MM.1S (cell line): Measurements from ENCODE around the gene EXOSC10.
"Not testable (repeated sequence)": the region's sequence is repeated elsewhere in the genome, so short reads cannot be mapped to it uniquely, and the experiment has no call there.

Experiments used
- DNase-seq: peaks from one replicate; pipeline ENCODE4 v3.0.0-alpha.2; 2015
- H2AFZ ChIP-seq: fragments of 300-600 bp; sonication (generic); 2 replicates; pipeline ENCODE4 v1.6.0; 2016; ENCODE audit warnings: antibody characterized with exemption, low read length
- H3F3A ChIP-seq: fragments of 300-600 bp; sonication (generic); 2 replicates; pipeline ENCODE4 v1.6.1; 2016; ENCODE audit warnings: mild to moderate bottlenecking, antibody characterized with exemption, low read length, moderate library complexity, mixed read lengths; ENCODE audit not compliant: insufficient read depth
- H3K27ac ChIP-seq: fragments of 300-600 bp; sonication (generic); 2 replicates; pipeline ENCODE4 v1.5.1; 2016; ENCODE audit warnings: mild to moderate bottlenecking, low read length
- H3K27me3 ChIP-seq: fragments of 300-600 bp; sonication (generic); replicated peaks from 2 replicates; pipeline ENCODE4 v1.6.0; 2016; ENCODE audit warnings: low read length; ENCODE audit not compliant: insufficient read depth
- H3K36me3 ChIP-seq: fragments of 300-600 bp; sonication (generic); replicated peaks from 2 replicates; pipeline ENCODE4 v1.6.1; 2016; ENCODE audit warnings: mild to moderate bottlenecking, low read length, mixed read lengths; ENCODE audit not compliant: insufficient read depth
- H3K4me1 ChIP-seq: fragments of 300-600 bp; sonication (generic); 2 replicates; pipeline ENCODE4 v1.6.1; 2016; ENCODE audit warnings: low read length, mixed read lengths
- H3K4me2 ChIP-seq: fragments of 300-600 bp; sonication (generic); 2 replicates; pipeline ENCODE4 v1.6.0; 2016; ENCODE audit warnings: low read depth, low read length
- H3K4me3 ChIP-seq: fragments of 300-600 bp; sonication (generic); 2 replicates; pipeline ENCODE4 v1.5.1; 2016; ENCODE audit warnings: low read length, mixed read lengths
- H3K79me2 ChIP-seq: fragments of 300-600 bp; sonication (generic); 2 replicates; pipeline ENCODE4 v1.6.1; 2016; ENCODE audit warnings: mixed run types, low read length, mixed read lengths
- H3K9ac ChIP-seq: fragments of 300-600 bp; sonication (generic); 2 replicates; pipeline ENCODE4 v1.6.1; 2016; ENCODE audit warnings: low read length, mixed read lengths
- H3K9me2 ChIP-seq: fragments of 300-600 bp; sonication (generic); replicated peaks from 2 replicates; pipeline ENCODE4 v1.6.1; 2016; ENCODE audit warnings: mild to moderate bottlenecking, low read length, mixed read lengths; ENCODE audit not compliant: insufficient read depth
- H3K9me3 ChIP-seq: fragments of 300-600 bp; sonication (generic); replicated peaks from 2 replicates; pipeline ENCODE4 v1.6.1; 2016; ENCODE audit warnings: mild to moderate bottlenecking, low read length, mixed read lengths; ENCODE audit not compliant: insufficient read depth
- H4K20me1 ChIP-seq: fragments of 300-600 bp; sonication (generic); 2 replicates; pipeline ENCODE4 v1.6.1; 2016; ENCODE audit warnings: mild to moderate bottlenecking, low read length, moderate library complexity, mixed read lengths; ENCODE audit not compliant: insufficient read depth
- EZH2 ChIP-seq: fragments of 300-600 bp; sonication (generic); optimal IDR thresholded peaks from 2 replicates; pipeline ENCODE3; 2017; ENCODE audit warnings: low read depth, mild to moderate bottlenecking, antibody characterized with exemption, low read length, mixed read lengths
- EZH2phosphoT487 ChIP-seq: fragments of 300-600 bp; sonication (generic); IDR thresholded peaks from 2 replicates; pipeline ENCODE4 v1.6.1; 2018; ENCODE audit warnings: antibody characterized with exemption, low read length
- TF ChIP-seq, protein P1 (sequence below): fragments of 300-600 bp; sonication (generic); IDR thresholded peaks from 2 replicates; pipeline ENCODE4 v1.5.1; 2016; ENCODE audit warnings: antibody characterized with exemption, low read length, mixed read lengths

The EXOSC10 gene

DNA sequence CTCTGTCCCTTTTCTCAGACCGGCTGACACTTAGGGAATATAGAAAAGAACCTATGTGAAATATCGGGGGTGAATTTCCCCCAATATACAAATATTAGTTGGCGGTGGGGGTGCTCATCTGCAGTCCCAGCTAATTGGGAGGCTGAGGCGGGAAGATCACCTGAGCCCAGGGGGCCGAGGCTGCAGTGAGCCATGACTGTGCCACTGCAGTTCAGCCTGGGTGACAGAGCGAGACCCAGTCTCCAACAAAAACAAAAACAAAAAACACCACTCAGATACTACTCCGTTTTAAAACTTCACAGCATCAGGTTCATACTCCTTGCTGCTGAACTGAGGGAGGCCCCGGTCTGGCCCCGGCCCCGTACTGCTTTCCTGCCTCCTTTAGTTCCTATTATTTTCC, 5.9 kb upstream of the EXOSC10 start:
- Histone ChIP-seq H3K9ac (no peak overlapping the region), H3K4me3 (no peak overlapping the region), H2AFZ (no peak overlapping the region), H4K20me1 (no peaks in the 10 kb centered on the region), H3K79me2 (no peaks in the 10 kb centered on the region), H3K4me1 (no peaks in the 10 kb centered on the region), H3F3A (no peaks in the 10 kb centered on the region), H3K9me2 (no peaks in the 10 kb centered on the region), H3K27me3 (no peaks in the 10 kb centered on the region), H3K36me3 (peaks cover 3% of the 10 kb centered on the region; the same call in 1 of the 2 replicates), H3K4me2 (no peak overlapping the region), H3K27ac (no peak overlapping the region), H3K9me3 (no peaks in the 10 kb centered on the region)
- DNase-seq: no peak
- TF ChIP-seq EZH2 (no peak), EZH2phosphoT487 (no peak)

DNA sequence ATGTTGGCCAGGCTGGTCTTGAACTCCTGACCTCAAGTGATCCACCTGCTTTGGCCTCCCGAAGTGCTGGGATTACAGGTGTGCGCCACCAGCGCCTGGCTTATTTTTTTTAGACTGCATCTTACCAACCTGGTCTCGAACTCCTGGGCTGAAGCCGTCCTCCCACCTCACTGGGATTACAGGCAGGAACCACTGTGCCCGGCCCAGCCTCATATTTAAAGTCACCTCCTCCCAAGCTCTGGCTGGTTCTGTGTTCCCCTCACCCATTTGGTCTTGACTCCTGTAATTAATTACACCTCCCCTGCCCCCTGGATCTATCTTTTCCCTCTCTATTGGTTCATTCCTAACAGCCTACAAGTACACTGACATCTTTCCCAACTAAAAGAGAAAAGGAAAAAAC, 1.7 kb upstream of the EXOSC10 start:
- Histone ChIP-seq H3K27ac (no peak overlapping the region), H3K9me2 (no peaks in the 10 kb centered on the region), H3K9me3 (no peaks in the 10 kb centered on the region), H3K4me1 (peaks cover 6% of the 10 kb centered on the region), H4K20me1 (no peaks in the 10 kb centered on the region), H3K4me2 (no peak overlapping the region), H3K4me3 (no peak overlapping the region), H3K27me3 (no peaks in the 10 kb centered on the region), H3F3A (no peaks in the 10 kb centered on the region), H3K79me2 (peaks cover 26% of the 10 kb centered on the region), H2AFZ (no peak overlapping the region), H3K36me3 (no peaks in the 10 kb centered on the region; the same call in 1 of the 2 replicates), H3K9ac (no peak overlapping the region)
- no peak for TF ChIP-seq EZH2
- no peak for TF ChIP-seq EZH2phosphoT487
- TF ChIP-seq, protein P1, sequence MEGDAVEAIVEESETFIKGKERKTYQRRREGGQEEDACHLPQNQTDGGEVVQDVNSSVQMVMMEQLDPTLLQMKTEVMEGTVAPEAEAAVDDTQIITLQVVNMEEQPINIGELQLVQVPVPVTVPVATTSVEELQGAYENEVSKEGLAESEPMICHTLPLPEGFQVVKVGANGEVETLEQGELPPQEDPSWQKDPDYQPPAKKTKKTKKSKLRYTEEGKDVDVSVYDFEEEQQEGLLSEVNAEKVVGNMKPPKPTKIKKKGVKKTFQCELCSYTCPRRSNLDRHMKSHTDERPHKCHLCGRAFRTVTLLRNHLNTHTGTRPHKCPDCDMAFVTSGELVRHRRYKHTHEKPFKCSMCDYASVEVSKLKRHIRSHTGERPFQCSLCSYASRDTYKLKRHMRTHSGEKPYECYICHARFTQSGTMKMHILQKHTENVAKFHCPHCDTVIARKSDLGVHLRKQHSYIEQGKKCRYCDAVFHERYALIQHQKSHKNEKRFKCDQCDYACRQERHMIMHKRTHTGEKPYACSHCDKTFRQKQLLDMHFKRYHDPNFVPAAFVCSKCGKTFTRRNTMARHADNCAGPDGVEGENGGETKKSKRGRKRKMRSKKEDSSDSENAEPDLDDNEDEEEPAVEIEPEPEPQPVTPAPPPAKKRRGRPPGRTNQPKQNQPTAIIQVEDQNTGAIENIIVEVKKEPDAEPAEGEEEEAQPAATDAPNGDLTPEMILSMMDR: no peak
- no peak for DNase-seq

DNA sequence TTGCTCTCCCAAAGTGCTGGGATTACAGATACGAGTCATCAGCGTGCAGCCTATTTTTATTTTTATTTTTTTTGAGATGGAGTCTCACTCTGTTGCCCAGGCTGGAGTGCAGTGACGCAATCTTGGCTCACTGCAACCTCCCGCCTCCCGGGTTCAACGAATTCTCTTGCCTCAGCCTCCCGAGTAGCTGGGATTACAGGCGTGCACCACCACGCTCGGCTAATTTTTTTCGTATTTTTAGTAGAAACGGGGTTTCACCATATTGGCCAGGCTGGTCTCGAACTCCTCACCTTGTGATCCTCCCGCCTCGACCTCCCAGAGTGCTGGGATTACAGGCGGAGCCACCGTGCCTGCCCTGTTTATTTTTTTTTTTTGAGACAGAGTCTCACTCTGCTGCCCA, 1.1 kb upstream of the EXOSC10 start:
- not testable (repeated sequence) for H3K9me3 ChIP-seq, H3K9me2 ChIP-seq, H3K4me1 ChIP-seq, H3F3A ChIP-seq, H3K36me3 ChIP-seq, H3K27ac ChIP-seq, H3K4me3 ChIP-seq, H2AFZ ChIP-seq, H4K20me1 ChIP-seq, H3K9ac ChIP-seq, H3K4me2 ChIP-seq, DNase-seq, H3K27me3 ChIP-seq
- H3K79me2 ChIP-seq: peaks cover 26% of the 10 kb centered on the region

DNA sequence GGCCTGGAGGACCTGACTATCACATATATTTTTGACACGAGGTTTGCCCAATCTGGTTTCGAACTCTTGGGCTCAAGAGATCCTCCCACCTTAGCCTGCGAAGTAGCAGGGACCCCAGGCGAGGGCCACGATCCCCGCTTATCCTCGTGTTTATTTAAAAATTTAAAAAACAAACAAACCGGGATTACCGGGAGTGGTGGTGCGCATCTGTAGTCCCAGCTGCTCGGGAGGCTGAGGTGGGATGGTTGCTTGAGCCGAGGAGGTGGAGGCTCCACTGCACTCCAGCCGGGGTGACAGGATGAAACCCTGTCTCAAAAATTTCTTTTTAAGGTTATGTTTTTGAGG, 452 bp upstream of the EXOSC10 start:
- Histone ChIP-seq H3K27ac (no peak overlapping the region), H3K4me2 (peak overlapping the region; percentile 60; the same call in 1 of the 2 replicates), H4K20me1 (no peaks in the 10 kb centered on the region), H3K79me2 (peaks cover 26% of the 10 kb centered on the region), H3F3A (no peaks in the 10 kb centered on the region), H3K36me3 (no peaks in the 10 kb centered on the region; the same call in 1 of the 2 replicates), H3K9me2 (no peaks in the 10 kb centered on the region), H3K4me3 (peak overlapping the region; percentile 97), H2AFZ (peak overlapping the region; percentile 85), H3K9me3 (no peaks in the 10 kb centered on the region), H3K4me1 (peaks cover 6% of the 10 kb centered on the region), H3K9ac (peak overlapping the region; percentile 93; the same call in 1 of the 2 replicates), H3K27me3 (no peaks in the 10 kb centered on the region)
- TF ChIP-seq, protein P1: no peak
- no peak for TF ChIP-seq EZH2phosphoT487
- no peak for TF ChIP-seq EZH2
- DNase-seq: no peak
